Endometrial microvascular endothelial cells (primary cell): ENCODE results near the gene LDLRAD1. TPM values are rescaled to one million over a fixed set of nuclear protein-coding genes. Genes with fewer than 3 reads are reported as not detected.
"Not testable (repeated sequence)": the region's sequence is repeated elsewhere in the genome, so short reads cannot be mapped to it uniquely, and the experiment has no call there.

Experiments used
- in situ Hi-C: cut with HindIII; loops from 2 replicates; pipeline ENCODE4 v1.10.0; 2017; ENCODE audit warnings: low sequenced_read_pairs, low pct_unique_long_range_greater_than_20kb; ENCODE audit errors: inconsistent ontology term
- total RNA-seq: library from RNA; depleted of rRNA; stranded (reverse); fragments of >200 nt; gene quantifications from one replicate; pipeline ENCODE4 v1.2.3, GENCODE V29; 2015; ENCODE audit errors: inconsistent ontology term

Gene LDLRAD1
- total RNA-seq, 1 donor from 2014 or later, result not detected

GRCh38 chr1:54001591-54001990 lies 16.4 kb downstream of the LDLRAD1 start:
- in situ Hi-C loops, result no loop called here

- in situ Hi-C loops, result no loop called here
Observed at GRCh38 chr1:53999920-54000319, 18.1 kb downstream of the LDLRAD1 start.

- in situ Hi-C loops, result no loop called here
Observed at GRCh38 chr1:53998223-53998622, 19.8 kb downstream of the LDLRAD1 start.

- in situ Hi-C loops, result no loop called here
Observed at GRCh38 chr1:53995683-53996082, 22.3 kb downstream of the LDLRAD1 start.

- in situ Hi-C loops, result not testable (repeated sequence)
Observed at GRCh38 chr1:53994516-53994915, 23.5 kb downstream of the LDLRAD1 start.

- in situ Hi-C loops, result no loop called here
Observed at GRCh38 chr1:53992085-53992874, 25.7 kb downstream of the LDLRAD1 start.

GRCh38 chr1:53987880-53988279 lies 30.1 kb downstream of the LDLRAD1 start:
- in situ Hi-C loops, result no loop called here

- in situ Hi-C loops, result no loop called here
Observed at GRCh38 chr1:53986458-53986857, 31.5 kb downstream of the LDLRAD1 start.

GRCh38 chr1:53984726-53985125 lies 33.3 kb downstream of the LDLRAD1 start:
- in situ Hi-C loops, result no loop called here

GRCh38 chr1:53982763-53983104 lies 35.3 kb downstream of the LDLRAD1 start:
- in situ Hi-C loops, result no loop called here

- in situ Hi-C loops, result no loop called here
Observed at GRCh38 chr1:53982034-53982762, 35.8 kb downstream of the LDLRAD1 start.

GRCh38 chr1:53981220-53981619 lies 36.8 kb downstream of the LDLRAD1 start:
- in situ Hi-C loops, result no loop called here

GRCh38 chr1:53979712-53980450 lies 38.1 kb downstream of the LDLRAD1 start:
- in situ Hi-C loops, result no loop called here

- in situ Hi-C loops, result no loop called here
Observed at GRCh38 chr1:53975861-53976260, 42.1 kb downstream of the LDLRAD1 start.

GRCh38 chr1:53971718-53972117 lies 46.3 kb downstream of the LDLRAD1 start:
- in situ Hi-C loops, result no loop called here

- in situ Hi-C loops, result not testable (repeated sequence)
Observed at GRCh38 chr1:53969323-53969722, 48.7 kb downstream of the LDLRAD1 start.

GRCh38 chr1:53968125-53968513 lies 49.9 kb downstream of the LDLRAD1 start:
- in situ Hi-C loops, result no loop called here

GRCh38 chr1:53967409-53968124 lies 50.4 kb downstream of the LDLRAD1 start:
- in situ Hi-C loops, result no loop called here

GRCh38 chr1:53966794-53967193 lies 51.2 kb downstream of the LDLRAD1 start:
- in situ Hi-C loops, result no loop called here
